Epithelial cell of proximal tubule (primary cell): Measurements from ENCODE around the gene PLK1. TPM values are rescaled to one million over a fixed set of nuclear protein-coding genes. Genes with fewer than 3 reads are reported as not detected.

Source experiments
- DNase-seq: peaks from one replicate; pipeline ENCODE4 v3.0.0-alpha.2; 2011; ENCODE audit warnings: low read depth
- H3K4me3 ChIP-seq: 2 replicates; pipeline ENCODE4 v1.5.1; 2011; ENCODE audit warnings: low read depth, mild to moderate bottlenecking, low read length
- total RNA-seq: library from RNA; depleted of rRNA; stranded (reverse); fragments of >200 nt; gene quantifications from 2 replicates; pipeline ENCODE4 v1.2.3, GENCODE V29; 2015
- TF ChIP-seq, protein P1 (sequence below): conservative IDR thresholded peaks from 2 replicates; pipeline ENCODE4 v1.5.1; 2012; ENCODE audit warnings: low read depth, mild to moderate bottlenecking, low read length

PLK1 gene
- total RNA-seq, 1 donor from 2014 or later, result 92.5 TPM

DNA sequence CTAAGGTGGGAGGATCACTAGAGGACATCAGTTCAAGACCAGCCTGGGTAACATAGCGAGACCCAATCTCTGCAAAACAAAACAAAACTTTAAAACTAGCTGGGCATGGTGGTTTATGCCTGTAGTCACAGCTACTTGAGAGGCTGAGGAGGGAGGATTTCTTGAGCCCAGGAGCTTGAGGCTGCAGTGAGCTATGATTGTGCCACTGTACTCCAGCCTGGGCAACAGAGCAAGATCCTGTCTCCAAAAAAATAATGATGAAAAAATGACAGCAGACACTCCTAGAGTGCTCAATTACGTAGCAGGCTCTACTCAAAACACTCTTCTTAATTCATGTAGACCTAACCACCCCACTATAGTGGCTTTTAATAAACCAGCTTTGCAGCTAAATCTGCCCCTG is 21.4 kb downstream of the PLK1 start:
- H3K4me3 ChIP-seq, result no peak overlapping the region
- TF ChIP-seq, protein P1, sequence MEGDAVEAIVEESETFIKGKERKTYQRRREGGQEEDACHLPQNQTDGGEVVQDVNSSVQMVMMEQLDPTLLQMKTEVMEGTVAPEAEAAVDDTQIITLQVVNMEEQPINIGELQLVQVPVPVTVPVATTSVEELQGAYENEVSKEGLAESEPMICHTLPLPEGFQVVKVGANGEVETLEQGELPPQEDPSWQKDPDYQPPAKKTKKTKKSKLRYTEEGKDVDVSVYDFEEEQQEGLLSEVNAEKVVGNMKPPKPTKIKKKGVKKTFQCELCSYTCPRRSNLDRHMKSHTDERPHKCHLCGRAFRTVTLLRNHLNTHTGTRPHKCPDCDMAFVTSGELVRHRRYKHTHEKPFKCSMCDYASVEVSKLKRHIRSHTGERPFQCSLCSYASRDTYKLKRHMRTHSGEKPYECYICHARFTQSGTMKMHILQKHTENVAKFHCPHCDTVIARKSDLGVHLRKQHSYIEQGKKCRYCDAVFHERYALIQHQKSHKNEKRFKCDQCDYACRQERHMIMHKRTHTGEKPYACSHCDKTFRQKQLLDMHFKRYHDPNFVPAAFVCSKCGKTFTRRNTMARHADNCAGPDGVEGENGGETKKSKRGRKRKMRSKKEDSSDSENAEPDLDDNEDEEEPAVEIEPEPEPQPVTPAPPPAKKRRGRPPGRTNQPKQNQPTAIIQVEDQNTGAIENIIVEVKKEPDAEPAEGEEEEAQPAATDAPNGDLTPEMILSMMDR, result no peak
- DNase-seq, result no peak

DNA sequence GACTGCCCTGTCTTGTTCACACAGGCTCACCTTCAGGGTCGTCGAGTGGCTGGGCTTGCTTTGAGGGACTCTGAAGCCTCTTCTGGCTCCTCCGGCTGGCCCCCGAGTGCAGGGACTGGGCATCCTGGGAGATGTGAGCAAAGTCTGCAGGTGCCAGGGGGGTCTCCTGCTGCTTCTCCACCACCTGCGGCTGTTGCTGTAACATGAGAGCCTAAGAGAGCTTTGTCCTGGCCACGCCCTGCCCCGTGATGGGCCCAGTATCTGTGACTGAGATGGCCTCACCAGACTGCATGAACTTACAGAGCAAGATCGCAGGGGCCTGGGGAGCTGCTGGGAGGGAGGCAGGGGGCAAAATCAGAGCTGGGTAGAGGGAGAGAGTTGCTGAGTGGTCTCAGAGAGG is 21.8 kb downstream of the PLK1 start:
- TF ChIP-seq, protein P1, result no peak
- H3K4me3 ChIP-seq, result no peak overlapping the region
- DNase-seq, result no peak

- no peak for DNase-seq
- TF ChIP-seq, protein P1, result no peak
Measured at GRCh38 chr16:23701045-23701444, 22.4 kb downstream of the PLK1 start.

GRCh38 chr16:23702951-23703350 is 24.3 kb downstream of the PLK1 start:
- DNase-seq, result no peak
- H3K4me3 ChIP-seq, result no peak overlapping the region
- TF ChIP-seq, protein P1, result no peak

More at GRCh38 chr16:23701045-23701444, 22.4 kb downstream of the PLK1 start:
- no peak overlapping the region for H3K4me3 ChIP-seq

- H3K4me3 ChIP-seq, result no peak overlapping the region
- DNase-seq, result no peak
- TF ChIP-seq, protein P1, result no peak
Measured at GRCh38 chr16:23704772-23705516, 26.3 kb downstream of the PLK1 start.

DNA sequence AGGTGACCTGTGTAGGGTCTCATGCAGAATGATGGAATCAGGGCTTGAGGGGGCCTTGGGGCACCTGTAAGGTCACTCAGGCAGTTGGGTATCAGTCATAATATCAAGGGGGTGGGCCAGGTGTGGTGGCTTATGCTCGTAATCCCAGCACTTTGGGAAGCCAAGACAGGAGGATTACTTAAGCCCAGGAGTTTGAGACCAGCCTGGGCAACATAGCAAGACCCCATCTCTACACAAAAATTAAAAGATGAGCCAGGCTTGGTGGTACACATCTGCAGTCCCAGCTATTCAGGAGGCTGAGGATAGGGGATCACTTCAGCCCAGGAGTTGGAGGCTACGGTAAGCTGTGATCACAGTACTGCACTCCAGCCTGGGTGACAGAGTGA is 26.8 kb downstream of the PLK1 start:
- H3K4me3 ChIP-seq, result no peak overlapping the region
- DNase-seq, result no peak
- TF ChIP-seq, protein P1, result no peak

- H3K4me3 ChIP-seq, result no peak overlapping the region
- TF ChIP-seq, protein P1, result no peak
- no peak for DNase-seq
Measured at GRCh38 chr16:23706439-23706838, 27.8 kb downstream of the PLK1 start.
